B cell (primary cell): Measurements from ENCODE around the gene CACNG7.

Experiments
- CTCF ChIP-seq: fragments of 200-600 bp; IDR thresholded peaks from one replicate; pipeline ENCODE4 v1.8.0; 2022; ENCODE audit warnings: antibody characterized with exemption, mild to moderate bottlenecking
- EZH2 ChIP-seq: IDR thresholded peaks from 2 replicates; pipeline ENCODE4 v1.6.1; 2012; ENCODE audit warnings: borderline replicate concordance, low read depth, mild to moderate bottlenecking, moderate library complexity, low read length; ENCODE audit not compliant: insufficient read depth, poor library complexity, severe bottlenecking

- TF ChIP-seq EZH2 (no peak), CTCF (no peak)
These were observed 43.6 kb upstream of the CACNG7 start for GRCh38 chr19:53865523-53865917.
